Activated T-cell treated with anti-CD3 and anti-CD28 coated beads for 4 hours (primary cell): ENCODE data around the gene RNF207.

Source experiments
- DNase-seq: peaks from one replicate; pipeline ENCODE4 v3.0.0-alpha.2; 2020

Gene RNF207, protein sequence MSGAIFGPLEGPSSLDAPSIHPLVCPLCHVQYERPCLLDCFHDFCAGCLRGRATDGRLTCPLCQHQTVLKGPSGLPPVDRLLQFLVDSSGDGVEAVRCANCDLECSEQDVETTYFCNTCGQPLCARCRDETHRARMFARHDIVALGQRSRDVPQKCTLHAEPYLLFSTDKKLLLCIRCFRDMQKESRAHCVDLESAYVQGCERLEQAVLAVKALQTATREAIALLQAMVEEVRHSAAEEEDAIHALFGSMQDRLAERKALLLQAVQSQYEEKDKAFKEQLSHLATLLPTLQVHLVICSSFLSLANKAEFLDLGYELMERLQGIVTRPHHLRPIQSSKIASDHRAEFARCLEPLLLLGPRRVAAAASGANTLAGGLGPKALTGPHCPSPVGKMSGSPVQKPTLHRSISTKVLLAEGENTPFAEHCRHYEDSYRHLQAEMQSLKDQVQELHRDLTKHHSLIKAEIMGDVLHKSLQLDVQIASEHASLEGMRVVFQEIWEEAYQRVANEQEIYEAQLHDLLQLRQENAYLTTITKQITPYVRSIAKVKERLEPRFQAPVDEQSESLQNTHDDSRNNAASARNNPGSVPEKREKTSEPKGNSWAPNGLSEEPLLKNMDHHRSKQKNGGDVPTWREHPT

DNA sequence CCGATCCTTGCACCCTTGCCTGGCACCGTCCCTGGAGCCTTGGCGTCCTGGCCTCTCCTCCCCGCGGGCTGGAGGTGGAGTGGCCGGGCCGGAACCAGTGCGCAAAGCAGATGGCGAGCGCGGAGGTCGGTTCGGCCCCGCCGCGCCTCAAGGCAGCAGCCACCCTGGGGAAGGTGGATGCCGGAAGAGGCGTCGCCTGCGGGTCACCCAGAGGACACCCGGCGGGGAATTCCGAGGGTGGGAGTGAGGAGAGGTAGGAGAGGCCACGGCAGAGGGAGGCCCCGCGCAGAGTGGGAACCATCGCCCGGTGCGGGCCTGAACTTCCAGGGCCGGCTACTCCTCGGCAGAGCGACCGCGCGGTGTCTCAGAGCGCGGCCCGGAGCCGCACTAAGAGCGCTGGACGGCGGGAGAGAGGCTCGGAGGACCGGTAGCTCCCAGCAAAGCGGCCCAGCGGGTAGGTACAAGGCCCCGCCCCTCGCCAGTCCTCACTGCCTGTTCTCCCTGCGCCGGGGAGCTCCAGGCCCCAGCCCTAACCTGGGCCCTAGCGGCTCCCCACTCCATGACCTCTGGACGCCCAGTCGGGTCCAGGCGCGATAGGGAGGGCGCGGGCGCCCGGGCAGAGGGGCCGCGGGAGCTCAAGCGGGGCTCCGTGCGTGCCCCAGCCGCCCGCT is at the start of gene RNF207:
Gene RNF207 (plus strand): TSS at position 271 of the 671 bp plus-strand sequence. CDS start 417 bp downstream, outside the sequence.
- peak; percentile 49 for DNase-seq

DNA sequence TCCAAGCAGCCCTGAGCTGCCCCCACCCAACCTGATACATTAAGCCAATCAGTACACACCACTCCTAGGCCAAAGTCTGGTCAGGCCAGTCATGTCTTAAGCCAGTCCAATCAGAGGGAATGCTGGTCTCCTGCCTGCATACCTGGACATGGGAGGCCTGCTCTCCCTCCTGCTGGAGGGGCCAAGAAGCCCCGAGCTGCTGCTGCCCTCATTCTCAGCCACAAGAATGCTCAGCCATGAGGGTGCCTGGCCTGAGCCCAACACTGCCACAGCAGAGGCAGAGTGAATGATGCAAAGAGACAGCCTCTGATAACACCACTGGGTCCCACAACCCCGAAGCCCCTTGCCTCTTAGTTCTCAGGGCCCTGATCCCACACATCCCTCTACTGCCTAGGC is 48.8 kb upstream of the RNF207 start:
- no peak for DNase-seq

DNA sequence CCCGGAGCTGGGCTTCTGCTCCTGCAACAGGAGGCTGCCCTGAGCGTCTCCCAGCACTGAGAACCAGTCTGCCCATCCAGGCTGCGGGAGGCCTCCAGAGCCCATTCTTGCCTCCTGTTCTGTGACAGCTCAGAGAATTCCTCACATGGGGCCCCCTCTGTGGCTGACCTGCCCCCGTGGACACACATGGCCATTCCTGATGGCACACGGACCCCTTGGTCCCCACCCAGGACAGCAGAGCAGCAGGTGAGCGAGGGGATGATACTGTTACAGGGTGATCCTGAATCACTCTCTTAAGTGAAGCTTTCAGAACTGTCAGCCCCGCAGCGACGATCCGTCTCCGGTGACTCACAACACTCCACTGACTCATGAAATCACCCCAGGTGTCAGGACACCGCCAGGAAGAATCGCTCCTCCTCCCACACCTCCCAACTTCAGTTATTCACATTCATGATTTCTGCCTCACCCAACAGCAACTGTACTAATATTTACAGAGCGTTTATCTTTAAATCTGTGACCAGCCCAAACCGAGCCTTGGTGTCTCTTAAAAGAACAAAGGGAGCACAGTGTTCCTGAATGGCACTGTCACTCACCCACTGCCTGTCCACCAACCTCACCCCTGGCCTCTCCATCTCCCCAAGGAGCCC is 48.3 kb upstream of the RNF207 start:
- no peak for DNase-seq

DNA sequence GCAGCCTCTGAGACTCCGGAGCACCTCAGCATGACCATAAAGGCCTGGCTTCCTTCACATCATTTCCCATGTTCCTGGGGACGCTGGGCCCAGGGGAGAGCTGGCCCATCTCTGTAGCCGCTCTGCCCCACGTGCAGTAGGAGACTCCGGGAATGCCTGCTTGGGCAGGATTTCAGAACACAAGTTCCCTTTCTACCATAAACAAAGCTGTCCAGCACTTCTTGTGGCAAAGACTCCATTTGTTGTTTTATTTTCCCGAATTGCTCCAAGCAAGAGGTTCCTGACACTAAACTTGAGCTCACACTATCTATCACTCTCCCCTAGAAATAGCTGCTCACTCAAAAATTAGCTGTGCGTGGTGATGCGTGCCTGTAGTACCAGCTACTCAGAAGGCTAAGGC is 47.7 kb upstream of the RNF207 start:
- DNase-seq: no peak

DNA sequence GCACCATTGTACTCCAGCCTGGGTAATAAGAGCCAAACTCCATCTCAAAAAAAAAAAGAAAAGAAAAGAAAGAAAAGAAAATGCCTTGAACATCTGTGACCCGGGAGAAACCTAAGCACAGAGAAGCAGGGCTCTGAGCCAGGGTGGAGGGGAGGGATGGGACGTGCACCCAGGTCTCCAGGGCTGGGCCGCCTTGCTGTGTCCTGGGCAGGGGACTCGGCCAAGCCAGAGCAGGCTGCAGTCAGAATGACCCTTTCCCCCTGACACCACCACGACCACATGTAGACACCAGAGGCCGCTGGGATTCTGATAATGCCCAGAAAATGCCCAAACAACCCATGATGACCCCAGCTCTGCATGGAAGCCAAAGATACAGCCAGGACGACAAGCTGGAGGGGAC is 43.6 kb upstream of the RNF207 start:
- no peak for DNase-seq

DNA sequence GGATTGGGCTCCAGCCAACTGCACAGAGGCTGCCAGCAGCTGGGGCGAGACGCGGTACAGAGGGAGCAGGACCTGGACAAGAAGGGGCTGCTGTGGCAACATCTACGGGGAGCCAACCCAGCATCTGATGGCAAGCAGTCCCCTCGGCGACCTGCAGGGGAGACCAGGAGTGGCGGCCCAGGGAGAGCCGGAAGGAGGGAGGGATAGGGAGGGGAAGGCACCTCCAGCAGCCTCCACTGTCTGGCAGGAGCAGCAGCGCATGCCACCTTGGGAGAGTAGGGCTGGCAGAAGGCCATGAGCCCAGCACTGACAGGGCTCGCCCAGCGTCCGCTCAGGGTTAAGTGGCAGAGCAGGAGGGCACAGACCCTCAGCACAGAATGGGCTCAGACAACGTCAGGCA is 43.1 kb upstream of the RNF207 start:
- DNase-seq: no peak

DNA sequence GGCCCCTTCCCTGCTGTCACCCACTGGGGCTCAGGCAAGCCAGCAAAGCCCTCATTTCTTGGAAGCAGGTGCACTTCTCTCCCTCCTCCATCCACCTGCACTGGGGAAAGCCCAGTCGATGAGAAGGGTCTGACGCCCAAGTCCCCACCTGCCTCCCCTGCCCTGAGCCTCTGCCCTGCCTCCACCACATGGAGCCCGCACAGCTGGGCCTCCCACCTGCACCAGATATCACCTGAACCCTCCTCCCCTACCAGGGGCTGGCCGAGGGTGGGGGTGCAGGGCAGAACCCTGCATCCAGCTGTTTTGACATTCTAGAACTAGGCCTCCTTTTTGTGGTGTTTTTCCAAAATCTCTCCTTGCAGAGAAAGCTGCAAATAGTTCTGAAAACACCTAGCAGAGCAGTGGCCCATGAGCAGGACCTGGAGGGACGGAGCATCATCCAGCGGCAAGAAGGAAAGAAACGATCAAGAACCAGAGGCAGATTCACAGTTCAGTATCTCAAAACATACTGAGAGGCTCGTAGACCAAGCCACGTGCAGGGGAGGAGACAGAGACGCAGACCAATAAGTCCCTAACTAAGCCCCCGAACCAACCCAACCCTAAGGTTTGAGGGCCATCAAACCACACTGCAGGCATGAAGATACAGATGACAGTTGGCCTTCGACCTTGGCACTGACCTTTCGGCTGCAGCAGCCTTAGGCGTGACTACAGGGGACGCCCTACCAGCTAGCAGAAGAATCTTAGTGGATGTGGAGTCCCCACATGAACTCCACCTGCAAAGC is 42.5 kb upstream of the RNF207 start:
- no peak for DNase-seq

DNA sequence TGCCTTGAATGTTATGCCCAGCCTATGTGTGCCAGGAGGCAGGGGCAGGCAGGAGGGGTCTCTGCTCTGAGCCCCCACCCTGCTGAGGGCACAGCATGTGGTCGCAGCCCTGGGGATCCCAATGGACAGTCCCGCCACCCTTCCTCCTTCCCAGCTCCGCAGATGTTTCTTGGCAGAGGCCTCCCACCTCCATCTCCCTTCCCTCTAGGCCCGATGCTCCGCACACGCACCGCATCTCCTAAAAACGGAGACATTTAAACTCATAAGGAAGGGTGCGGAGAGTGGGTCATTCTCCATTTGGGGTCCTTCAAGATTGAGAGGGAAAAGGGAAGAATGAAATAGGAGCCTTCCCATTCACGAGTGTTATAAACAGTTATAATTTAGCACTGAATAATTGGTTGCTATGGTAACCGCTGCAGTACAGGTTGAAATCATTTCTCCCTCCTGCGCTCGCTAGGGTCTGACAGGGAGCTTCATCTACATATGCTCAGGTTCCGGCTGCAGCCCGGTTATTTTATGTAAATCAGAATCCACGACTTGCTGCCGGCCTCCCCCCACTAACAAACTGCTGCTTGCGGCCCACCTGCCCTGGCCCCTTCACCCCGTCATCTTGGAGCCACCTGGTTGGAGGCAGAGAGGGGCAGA is 41.8 kb upstream of the RNF207 start:
- DNase-seq: no peak

DNA sequence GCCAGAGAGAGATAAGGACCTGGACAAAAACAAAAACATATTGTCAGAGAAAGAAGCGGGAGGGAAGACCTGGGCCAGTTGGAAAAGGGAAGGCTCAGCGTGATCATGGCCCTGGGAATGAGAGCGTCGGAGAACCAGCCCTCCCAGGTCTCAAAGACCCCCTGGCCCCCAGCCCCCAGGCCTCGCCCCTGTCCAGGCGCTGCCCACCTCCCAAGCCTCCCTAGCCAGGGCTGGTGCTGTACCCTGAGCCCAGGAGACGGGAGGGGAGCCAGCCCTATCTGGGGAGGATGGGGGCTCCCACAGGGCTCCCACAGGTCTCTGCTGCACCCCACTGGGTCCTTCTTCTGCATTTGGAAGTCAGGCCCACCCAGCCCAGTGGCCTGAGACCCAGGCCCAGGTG is 40.9 kb upstream of the RNF207 start:
- DNase-seq: no peak

DNA sequence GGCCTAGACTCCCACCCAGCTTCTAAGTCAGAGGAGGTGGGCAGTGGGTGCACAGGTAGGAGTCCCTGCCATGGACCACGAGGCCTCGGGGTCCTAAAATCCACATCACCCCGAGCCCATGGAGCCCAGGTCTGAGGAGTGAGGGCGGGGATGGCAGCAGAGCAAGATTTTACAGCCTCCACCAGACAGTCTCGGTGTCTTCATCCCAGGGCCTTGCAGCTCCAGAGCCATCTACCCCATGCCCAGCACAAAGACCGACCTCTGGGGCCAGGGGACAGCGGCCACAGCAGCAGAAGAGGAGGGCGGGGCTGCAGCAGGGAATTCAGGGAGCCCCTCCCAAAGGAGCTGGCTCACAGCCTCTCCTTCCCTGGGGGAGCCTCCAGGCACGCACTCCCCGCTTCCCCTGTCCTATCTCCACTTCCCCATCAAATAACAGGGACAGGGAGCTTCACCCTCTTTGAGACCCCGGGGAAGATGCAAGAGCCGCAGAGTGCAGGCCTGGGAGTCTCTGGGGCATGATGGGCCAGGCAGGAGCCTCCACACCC is 40.4 kb upstream of the RNF207 start:
- DNase-seq: no peak

DNA sequence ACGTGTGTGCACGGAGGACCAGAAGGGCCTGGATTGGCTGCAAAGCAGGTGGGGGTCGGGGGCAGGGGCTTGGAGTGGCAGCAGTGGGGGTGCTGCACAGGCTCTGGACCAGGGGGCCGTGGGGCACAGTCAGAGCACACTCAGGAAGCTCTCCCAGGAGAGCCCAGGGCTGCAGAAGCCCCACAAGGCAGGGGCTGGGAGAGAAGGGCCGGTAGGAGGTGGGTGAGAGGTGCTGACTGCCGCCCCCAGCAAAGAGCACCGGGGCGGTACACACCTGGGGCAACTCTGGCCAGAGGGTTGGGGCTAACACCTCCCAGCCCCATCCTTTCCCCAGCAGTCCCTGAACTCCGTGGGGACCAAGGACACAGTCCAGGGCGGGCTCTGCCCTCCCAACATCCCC is 39.7 kb upstream of the RNF207 start:
- DNase-seq: no peak

DNA sequence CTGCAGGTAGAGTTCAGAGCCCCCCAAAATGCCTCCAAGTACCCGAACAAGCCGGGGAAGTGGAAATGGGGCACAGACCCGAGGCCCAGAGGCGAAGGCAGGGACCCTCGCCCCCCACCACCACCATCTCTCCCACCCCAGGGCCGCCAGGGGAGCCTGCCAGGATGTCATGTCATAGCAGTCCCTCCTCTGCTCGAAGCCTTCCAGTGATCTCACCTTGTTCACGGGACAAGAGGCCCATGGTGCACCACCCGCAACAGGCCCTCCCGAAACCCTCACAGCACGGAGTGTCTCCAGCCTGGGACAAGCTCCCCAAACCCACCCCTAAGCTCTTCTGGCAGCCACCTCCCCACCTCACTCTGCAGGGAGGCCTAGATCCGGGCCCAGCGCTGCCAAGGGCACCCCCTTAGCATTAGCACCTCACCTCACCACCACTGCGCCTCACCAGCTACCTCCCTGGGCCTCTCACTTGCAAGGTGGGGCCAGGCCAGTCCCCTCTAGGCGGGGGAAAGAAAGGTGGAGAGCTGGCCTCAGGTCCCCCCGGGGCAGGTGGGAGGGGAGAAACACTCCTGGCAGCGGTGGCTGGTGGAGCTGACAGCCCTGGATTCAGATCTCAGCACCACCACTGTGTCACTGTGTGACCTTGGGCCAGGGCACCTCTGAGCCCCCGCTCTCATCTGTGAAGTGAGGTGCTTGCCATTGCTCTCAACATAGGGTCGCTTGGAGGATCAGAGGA is 39.1 kb upstream of the RNF207 start:
- no peak for DNase-seq

DNA sequence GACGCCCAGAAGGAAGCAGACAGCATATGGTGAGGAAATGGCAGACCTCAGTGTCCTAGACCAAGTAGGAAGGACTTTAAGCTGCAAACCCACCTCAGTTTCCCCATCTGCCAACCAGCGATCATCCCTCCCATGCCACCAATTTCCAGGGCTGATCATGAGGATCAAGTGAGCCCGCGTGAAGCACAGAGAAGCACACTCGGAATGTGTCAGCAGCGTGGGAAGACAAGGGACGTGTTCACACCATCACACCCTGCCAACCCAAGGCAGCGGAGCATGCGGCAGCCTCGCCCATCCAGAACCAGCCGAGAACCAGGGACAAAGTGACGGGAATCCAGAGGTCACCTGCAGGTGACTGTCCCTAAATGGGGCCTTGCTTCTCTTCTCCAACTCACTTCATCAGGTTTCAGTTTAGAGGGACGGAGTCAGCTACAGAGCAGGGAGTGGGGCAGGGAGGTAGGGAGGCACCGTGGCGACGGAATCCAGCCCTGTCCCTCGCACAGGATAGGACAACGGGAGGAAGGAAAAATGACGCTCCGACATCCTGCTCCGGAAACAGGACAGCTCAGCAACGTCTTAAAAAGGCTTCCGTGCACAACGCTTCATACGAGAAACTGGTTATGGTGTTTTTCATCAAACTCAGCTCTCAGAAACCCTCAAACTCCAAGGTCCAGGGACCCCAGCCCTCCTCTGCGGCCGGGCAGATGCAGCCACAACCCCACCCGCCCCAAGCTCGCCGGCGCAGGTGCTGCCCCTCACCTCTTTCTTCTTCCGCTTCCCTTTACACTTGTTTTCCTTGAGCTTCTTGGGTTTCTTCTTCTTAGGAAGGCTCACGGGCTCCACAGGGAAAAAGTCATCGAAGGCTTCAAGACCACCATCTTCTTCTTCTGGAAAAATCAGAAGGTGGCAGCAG is 38.3 kb upstream of the RNF207 start:
- DNase-seq: no peak

DNA sequence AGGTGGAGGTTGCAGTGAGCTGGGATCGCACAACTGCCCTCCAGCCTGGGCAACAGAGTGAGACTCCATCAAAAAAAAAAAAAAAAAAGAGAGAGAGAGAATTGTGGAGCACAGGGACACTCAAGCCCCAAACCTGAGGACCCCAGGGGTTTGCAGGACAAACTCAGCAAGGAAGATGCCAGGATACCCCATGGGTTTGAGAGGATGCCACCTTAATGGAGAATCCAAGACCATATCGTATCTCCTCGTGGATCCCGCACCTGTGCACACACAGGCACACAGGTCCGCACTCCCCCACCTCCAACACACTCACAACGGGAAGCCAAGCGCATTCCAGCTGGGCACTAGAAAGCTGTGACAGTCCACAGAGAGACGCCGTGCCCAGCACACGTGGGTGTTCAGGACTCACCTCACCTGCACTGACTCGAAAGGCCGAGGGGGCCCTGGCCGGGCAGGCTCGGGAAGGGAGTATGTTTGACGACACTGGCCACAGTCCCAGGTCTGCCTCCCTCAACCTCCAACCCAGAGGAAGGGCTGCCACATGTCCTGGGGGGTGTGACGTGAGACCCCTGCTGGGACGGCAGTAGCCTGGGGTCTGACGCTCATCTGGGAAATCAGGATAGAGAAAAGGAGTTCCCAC is 36.9 kb upstream of the RNF207 start:
- DNase-seq: no peak

DNA sequence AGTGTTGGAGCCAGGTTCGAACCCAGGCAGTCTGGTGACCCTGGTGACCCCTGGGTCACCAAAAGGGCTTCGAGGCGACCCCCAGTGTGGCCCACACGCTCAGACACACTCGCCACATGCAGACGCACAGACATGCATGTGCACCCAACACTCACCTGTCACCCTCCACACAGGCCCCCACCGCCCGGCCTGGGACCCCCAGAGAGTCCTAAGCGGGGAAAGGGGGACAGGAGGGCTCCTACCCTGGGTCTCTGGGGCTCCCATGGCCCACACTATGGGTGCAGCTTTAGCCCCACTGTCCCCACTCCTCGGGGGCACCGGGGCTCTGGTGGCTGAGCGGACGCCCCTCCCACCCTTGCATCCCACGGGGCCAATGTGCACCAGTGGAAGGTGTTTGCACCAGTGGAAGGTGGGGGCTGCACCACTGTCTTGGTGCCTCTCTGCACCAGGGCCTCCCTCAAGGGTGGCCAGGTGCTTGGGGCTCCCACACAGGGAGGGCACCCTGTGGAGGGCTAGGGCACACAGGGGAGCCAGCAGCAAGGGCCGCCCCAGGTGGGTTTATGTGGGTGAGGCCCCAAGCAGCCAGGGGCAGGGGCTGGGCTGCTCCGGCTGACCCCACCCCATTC is 35.7 kb upstream of the RNF207 start:
- DNase-seq: no peak

DNA sequence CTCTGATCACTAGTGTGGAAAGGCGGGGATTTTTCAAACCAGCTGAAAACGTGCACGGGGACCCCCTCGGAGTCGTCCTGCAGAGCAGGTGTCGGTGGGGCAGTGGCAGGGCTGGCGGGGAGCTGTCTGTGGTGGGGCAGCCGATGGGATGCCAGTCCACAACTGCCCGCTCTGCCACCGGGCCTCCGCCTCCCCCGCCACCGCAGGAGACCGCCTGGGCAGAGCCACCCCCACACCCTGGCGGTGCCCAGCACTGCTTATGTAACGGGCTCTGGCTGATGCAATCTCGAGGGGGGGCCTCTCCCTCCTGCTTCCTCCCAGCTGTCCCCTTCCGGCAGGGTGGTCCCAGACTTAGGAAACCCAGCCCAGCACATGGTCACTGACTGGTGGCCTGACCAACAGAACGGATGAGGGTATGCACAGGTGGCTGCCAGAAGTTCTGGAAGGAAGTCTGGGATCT is 35.1 kb upstream of the RNF207 start:
- DNase-seq: no peak

DNA sequence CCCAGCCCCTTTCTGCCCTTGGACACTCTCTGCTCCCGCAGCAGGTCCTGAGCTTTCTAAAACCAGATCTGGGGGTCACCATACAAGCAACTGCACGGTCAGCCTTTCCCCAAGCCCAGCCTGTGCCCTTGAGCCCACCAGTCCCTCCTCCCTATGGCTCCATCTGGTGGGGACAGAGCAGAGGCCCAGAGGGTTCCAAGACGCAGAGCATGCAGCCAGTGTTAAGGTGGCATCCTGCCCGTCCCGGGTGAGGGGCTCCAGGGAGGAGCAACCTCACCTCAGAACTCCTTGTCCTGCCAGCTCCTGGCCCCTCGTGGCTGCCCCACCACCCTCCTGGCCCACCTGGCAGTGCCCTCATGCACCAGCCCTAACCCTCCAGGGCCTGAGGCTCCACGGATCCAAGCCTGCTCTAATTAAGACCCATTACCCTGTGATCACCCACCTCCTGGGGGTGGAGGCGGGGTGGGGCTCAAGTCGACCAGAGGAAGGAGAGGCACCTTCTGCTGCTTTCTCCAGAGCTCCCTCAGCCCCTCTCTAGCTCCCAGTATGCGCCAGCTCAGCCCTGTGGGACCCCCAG is 34.3 kb upstream of the RNF207 start:
- DNase-seq: no peak

DNA sequence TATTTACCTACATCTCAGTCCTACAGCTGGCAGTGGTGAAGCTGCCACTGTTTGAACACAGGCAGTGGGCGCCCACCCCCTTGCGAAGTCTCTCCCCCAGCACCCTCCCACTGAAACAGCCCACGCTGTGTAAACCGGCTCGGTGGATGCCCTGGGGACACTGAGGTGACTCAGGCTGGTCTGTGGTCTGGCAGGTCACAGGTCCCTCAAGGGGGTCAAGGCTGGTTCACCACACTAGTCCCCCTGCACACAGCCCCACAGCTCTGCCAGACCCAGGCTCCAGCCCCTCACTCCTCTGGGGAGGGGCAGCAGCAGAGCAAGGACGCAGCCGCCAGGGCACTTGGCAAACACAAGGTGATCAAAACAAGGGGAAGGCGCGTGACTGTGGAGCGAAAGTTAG is 33.4 kb upstream of the RNF207 start:
- DNase-seq: no peak
